Right hindlimb (tissue), 1 donor: ENCODE results near the gene SFXN5.

Source experiments
- DNase-seq: peaks from one replicate; pipeline ENCODE4 v3.0.0-alpha.2; 2018

Gene SFXN5

DNA sequence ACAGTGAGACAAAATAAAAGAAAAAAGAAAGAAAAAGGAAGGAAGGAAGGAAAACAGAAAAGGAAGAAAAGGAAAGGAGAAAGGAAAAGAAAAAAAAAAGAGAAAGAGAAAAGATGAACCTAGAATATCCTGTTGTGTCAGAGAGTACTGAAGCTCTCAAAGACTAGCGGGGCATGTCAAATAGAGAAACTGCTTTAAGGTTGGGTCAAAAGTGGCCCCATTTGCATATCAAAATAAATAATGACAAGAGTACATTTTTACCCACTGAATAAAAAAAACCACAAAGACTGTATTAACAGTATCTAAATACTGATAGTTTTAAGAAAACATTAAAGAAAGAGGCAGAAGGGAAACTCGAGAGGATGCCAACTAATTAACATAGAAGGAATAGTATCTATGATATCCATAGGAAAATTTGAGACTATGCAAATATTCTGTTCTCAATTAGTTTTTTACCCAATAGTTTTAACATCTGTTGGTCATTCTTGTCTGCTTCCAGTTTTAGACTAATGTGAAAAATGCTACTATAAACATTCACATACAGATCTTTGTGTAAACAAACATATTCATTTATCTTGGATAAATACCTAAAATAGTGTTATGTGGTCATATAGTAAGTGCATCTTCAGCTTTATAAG is 53.2 kb downstream of the SFXN5 start:
- no peak for DNase-seq

DNA sequence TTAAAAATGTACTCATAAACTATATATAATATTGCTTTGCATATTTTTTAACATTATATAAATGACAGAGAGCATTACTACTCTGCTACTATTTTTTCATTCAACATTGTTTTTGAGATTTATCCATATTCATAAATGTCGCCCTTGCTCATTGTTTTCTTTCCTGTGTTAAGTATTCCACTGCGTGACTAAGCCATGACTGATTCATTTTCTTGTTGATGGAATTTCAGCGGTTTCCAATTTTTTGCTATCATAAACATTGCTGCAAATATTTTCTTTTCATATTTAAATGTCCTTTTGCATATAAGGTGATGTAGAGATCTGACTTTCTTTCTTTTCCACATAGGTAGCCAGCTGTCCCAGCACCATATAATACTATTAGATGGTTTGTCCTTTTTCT is 57.6 kb downstream of the SFXN5 start:
- DNase-seq = no peak

DNA sequence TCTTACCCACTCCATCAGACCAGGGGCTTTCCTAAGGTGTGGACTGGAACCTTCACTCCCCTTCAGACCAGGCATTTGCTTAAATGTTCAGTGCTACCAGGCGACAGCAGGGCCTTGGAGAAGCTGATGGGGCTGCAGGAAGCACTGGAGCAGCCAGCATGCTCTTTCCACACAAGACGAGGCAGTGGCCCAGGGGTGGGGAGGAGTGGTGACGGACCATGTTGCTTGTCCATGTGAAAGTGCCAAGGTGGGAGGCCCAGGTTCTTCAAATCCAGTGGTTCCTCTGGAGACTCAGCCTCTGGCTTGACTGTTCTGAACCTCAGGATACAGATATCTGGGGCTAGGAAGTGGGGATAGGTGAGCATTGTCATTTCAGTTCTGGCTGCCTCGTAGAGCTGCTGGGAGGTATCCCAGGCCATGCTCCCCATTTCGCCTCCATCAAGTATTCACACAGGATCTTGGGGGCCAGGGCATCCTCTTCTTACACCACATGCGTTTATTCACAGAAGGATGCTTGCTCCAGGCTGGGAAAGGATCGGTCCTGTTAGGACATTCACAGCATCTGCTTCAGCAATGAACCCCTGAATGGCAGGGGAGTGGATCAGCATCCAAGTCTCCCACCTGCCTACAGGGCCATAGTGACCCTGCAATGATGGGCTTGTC is 62.2 kb downstream of the SFXN5 start:
- no peak for DNase-seq

DNA sequence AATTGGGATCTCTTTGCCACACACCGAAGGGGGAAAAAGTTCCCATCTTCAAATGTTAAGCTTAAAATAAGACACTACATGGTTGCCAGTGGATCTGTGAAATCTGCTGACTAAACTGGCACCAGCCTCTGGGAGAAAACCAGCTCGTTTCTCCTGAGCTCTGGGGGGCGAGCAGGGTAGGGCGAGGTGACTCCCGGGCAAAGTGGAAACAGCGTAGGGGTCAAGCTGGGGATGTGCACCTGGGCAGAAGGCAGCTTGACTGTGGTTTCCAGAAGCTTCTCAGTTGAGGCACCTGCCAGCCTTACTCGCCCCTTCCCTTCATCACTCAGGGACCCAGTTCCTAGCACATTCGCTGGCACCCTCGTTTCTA is 62.8 kb downstream of the SFXN5 start:
- DNase-seq = no peak

DNA sequence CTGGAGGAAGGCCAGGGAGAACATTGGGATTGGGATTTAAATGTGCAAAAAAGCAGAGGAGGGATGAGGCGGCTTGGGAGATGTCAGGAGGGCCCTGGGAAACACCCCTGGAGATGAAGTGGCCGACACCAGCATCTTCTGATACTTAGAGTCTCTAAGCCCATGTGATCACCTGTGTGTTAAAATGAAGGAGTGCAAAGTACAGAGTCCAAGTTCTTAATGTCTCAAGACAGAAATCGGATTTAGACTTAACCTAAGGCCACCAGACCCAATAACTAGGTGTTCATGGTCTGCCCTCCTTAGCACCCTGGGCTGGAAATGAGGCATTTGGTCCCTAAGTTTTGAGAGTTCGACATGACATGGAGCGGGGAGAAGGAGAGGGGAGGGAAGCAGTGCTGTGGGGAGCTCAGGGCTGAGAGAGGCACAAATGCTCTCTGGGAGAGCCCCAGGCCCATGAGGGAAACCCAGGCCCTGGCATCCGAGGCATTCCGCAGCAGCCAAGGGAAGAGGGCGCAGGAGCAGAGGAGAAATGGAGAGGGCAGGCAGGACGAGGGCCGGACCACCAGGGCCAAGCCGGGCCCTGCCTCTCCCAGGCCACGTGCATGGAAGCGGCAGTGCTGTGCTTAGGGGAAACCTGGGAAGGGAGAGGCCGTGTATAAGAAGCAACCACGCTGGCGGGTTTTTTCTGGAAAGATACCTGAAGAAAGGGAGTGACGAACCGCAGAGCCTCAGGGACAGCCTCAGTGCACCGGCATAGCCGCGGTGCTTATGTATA is 63.3 kb downstream of the SFXN5 start:
- DNase-seq = no peak

DNA sequence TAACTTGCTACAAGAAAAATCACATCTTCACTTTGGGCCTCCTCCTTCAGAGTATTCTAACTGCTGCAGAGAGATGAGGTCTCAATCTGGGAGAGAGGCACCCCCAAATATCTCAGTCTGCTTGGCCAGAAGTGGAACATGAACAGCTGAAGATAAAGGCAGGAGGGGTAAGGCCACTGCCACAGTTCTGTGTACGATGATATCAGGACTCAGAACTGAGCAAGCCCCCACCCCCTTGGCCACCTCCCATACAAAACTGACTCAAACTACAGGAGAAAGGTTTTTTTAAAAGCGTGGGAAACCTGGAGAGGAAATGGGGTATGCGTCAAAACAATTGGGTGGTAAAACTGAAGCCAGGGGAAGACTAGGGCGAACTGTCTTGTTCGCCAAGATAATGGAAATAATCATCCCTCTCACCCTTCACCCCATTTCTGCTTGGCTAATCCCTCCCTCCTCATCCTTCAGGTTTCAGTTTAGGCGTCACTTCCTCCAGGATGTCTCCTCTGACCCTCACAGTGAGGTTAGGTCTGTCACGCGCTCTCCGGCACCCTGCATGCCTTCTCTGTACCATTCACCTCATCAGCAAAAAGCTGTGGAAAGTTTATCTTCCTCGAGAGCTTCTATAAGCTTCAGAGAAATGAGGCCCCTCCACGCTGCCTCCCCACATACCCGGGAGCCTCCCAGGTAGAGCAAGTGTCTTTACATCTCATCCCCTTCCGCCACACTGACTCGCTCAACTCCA is 64.4 kb downstream of the SFXN5 start:
- DNase-seq = no peak

DNA sequence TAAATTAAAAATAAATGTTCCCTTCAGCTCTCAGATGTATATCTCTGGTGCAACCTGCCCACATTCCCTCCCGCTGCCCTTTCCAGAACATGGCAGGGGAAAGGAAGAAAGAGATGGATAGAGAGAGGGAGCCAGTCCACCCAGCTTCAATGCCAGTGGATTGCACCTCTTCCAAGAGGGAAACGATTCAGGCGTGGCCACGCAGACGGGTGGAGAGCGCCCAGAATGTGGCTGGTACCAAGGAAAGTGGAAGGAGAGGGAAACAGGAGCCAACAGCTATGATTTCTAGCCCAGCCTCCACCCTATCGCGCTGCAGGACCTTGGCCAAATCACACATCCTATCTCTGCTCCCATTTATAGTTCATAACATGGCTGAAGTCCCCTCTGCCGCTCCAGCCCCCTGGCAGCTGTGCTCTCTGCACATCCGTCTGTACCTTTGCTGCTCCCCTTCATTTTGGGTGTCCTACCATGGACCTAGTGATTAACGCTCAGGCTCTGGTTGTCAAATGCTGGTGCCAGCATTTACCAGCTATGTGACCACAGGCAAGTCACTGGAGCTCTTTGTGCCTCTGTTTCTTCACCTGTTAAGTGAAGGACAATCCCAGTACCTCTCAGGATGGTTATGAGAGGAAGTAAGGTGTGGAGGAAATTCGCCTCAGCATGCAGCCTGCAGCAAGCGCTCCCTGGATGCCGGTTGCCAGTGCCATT is 66.5 kb downstream of the SFXN5 start:
- no peak for DNase-seq

DNA sequence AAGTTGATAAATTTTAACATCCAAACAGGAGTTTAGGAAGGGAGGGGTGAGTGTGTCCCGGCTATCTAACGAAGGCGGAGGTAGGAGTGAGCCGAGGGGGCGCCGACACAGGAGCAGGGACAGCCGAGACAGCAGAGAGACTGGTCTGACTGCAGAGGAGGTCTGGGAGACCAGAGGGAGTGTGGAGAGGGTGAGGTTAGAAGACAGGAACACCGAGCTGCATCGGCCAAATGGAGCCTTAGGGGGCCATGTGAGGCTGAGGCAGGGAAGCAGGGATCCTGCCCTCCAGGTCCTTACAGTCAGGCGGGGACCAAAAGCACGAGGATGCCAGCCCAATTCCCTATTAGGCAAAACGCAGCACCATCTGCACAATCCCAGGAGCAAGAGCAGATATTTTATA is 67.0 kb downstream of the SFXN5 start:
- no peak for DNase-seq

DNA sequence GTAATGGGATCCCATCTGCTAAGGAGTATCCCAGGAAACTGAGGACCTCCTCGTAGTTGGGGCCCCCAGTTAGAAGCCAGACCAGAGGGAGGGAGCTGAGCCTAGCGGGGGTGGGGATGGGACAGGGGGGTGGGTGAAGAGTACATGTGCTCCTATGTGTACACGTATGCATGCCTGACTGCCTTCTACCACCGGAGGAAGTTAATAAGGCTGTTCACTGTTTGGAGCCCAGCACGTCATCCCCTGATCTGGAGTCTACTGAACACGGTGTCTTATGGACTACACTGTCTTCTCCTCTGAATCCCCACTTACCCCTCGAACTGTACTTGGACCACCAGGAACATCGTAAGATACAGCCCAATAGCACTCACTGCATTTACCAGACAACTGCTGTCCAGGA is 68.5 kb downstream of the SFXN5 start:
- no peak for DNase-seq

DNA sequence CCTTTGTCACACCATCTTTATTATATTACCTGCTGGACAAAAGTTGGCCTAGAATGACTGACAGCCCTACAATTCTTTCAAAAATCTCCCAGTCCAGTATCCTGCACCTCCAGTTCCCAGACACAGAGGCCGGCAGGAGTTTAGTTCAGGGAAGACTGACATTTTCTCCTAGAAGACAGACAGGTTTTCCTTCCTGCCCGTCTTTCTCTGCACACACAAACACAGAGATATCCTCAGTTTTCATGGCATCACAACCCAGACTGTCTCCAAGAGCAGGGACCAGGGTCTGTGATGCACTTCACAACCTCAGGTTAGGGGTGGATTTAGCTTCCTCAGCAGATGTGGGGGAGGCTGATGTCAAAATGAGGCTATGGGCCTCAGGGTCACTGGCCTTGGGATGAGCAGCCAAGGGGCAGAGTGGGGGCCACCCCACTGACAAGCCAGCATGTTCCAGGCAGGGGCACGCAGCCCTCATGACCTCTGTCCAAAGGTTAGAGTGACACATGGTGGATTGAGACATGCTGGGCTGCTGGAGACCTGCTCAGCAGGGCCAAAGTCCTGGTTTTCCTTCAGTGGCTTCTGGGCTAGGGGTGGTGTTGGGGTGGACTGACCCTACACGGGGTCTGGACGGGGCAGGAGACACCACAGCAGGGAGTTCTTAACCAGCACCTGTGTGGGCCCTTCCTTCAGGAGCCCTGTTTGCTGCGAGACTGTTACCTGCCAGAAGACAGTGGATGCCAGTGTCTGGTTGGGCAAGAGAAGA is 70.5 kb downstream of the SFXN5 start:
- DNase-seq = no peak

DNA sequence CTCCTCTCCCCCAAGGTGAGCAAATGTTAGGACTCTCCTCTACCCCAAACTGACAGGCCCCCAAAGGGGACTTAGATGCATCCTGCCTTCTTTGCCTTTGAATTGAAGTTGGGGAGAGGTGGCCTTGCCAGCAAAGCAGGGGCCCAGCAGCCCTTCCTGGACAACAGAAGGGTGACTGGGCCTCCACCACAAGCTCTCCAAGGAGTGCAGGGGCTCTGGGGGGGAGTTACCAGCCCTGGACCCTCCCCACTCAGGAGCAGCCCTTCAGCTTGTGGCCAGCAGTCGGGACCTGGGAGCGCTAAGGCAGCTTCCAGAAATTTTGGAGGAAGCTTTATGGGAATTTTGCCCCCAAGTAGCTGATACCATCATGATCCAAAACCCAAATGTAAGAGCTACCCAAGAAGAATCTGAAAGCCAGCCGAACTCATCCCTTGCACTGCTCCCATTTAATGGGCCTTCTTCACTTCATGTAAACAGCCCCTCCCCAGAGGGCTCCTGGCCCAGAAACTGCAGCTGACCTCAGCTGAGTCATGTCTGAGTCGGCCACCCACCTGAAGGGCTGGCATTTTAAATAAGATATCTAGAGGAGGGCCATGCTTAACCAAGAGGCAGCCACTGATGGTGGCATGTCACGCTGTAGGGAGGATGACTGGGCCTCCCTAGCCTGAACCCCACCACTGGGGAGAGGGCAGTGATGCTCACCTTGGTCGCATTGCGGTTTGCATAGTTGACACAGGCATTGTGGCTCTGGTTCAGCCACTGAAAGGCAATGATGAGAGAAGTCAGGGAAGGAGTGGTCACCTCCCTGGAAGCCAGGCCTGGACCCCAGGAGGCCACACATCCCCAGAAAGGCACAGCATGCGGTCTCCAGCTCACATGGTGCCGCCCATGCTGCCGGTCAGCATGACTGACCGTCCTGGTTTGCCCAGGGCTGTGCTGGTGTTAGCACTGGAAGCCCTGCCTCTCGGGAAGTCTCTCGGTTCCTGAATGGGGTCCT is 71.5 kb downstream of the SFXN5 start:
- no peak for DNase-seq

DNA sequence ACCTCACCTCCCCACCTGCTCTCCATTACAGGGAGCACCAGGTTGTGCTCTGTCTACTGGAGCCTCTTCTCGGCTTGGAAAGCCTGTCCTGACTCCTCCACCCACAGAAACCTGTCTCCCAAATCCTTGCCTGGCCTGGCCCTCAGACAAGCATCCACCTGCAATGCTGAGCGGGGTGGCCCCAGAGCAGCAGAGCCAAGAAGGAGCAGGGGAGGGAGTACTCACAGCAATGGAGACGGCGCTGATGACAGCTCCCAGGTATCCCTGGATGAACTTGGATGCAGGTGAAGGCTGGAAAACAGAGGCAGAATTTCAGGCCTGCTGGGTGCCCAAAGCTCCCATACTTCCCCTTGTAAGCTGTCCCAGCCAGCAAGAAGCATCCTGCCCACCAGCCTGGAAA is 72.8 kb downstream of the SFXN5 start:
- DNase-seq = no peak

DNA sequence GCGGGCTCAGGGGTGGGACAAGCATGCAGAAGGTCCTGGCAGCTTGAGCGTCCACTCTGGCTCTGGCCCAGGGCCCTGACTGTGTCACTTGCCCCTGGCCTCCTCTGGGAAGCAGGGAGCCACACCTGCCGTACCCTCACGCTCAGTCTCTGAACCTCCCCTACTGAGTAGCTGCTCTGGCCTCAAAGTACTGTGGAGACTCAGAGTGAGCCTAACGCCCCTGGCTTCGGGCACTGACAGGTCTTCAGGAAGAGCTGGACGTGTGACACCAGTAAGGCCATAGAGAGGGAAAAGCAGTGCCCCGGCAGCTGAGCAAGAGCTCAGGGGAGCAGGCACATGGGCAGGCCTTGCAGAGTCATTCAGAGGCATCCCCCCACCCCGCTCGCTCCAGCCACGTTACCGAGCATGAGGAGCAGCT is 73.3 kb downstream of the SFXN5 start:
- no peak for DNase-seq

DNA sequence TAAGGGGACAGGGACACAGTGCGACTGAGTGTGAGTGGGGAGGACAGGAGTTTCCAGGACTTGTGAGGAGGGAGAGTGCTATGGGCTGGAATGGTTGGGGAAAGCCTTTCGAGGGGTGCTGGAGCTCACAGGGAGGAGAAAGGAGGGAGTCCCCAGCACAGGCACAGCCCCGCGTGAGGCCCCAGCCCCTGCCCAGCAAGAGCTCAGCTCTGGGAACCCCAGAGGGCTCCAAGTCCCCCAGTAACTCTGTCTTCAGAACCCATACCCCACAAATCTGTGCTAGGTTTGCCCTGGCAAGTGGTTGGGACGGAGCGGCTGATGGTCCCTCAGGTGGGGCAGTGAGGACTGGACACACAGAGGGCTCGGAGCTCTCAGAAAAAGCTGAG is 75.4 kb downstream of the SFXN5 start:
- DNase-seq = no peak

DNA sequence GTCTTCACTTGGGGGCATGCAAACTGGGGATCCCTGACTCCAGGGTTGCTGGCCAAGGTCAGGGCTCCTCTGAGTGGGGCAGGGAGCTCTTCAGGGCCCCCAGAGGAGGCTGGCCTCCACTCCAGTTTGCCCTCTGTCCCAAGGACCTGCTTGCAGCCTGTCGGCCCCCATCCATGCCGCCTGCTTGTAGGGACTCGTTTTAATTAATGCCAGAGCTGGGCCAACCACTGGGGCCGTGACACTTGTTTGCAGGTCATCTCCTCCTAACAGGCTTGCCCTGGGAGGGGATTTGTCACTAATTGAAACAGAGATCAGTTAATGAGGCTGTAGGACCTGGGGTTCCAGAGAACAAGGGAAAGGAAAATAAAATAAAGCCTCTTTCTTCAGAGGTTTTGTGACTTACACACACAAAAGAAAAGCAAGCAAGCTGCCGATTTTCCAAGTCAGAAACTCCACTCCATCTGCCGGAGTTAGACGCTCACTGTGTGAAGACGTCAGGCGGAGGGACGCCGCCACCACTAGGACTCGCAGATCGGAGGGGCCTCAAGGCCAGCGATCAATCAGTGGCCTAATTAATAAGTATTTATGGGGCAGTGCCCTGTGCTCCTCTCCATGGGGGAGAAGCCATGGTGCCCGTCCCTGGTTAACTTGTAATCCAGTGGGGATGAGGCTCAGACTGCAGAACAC is 75.9 kb downstream of the SFXN5 start:
- no peak for DNase-seq

DNA sequence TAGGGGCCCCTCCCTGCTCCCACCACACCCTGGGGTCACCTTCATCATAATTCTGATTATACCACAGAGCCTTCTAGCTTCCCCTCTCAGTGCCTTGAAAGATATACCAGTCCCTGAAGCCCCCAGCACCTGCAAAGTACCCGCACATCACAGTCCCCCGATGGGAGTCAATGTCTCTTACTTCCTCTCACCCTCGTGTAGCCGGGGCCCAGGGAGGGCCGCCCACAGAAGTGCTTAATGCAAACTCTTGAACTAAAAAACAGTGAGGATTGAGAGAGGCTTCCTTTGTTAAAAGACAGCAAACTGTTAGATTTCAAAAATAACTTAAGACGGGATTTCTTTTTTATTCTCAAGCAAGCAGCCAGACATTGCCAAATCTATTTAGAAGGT is 76.5 kb downstream of the SFXN5 start:
- no peak for DNase-seq

DNA sequence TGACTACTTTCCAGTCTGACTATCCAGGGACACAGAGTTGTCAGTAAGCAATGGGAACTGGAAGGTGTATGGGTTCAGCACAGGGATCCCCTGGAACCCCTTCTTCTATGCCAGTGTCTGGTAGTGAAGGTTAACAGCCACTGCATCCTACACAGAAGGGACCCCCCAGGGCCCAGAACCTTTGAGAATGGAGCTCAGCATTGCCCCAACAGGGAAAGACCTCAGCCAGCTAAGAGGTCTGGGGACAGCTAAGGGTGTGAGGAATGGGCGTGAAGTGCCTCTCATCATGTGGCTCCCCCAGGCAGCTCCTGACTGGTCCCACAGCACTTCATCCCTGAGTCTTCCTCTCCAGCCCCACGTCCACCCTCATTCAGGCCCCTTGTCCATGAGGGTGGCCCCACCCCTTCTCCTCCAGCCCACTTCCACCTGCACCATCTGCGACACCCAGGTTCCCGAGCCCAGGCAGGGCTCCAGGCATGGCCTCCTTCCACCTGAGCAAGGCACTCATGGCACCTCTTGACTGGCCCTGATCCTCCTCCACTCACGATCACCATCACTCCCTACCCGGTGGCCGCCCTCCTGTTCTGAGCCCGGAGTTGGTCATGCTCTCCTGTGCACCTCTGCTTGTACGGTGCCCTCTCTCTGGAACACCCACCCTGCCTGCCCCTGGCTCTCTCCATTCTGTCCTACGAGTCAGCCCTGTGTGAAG is 77.1 kb downstream of the SFXN5 start:
- DNase-seq = no peak

DNA sequence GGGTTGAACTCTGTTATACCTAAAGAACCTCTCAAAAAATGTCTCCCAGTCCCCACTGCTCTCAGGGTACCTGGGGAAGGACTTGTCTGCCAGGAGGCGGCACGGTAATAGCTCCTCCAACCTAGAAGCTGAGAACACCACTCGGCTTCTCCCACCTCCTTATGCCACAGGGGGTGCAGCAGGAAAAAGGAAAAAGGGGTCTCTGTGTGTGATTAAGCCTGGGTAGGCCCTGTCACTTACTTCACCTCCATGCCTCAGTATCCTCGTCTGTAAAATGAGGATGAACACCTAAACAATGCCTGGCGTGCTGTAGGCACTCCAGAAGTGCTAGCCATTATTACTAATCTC is 77.6 kb downstream of the SFXN5 start:
- DNase-seq = no peak

DNA sequence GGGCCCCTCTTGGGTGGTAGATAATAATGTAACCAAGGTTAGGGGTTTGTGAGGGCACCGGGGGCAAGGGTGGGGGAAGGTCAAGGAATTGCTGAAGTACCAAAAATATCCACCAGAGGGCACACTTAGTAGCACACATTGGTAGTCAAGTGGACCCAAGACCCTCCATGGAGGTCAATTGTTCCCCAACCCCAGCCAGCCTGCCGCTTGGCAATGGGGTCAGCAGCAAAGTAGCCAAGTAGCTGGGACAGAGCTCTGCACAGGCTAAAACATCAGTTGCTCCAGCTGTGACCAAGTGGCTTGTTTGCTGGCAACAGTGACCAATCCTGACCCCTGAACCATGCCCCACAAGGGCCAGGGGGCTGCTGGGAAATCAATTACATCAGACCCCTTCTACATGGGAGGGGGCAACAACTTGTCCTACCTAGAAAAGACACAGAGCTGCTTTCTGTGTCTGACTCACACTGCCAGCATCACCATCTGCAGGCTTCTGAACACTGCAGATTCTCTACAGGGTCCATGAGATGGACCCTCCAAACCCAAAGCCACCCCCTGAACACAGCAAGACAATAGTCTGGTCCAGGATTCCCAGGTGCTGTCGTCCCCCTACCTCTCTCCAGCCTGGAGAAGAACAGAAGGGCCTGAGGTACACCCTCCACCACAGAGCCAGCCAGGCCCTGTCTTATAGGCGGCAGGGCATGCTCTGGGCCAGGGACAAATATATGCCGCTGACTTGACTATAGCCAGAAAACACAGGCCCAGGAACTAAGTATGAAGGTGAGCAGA is 78.2 kb downstream of the SFXN5 start:
- DNase-seq = no peak
